ENCODE measurements around the gene SCN2B. TPM values are rescaled to one million over a fixed set of nuclear protein-coding genes. Genes with fewer than 3 reads are reported as not detected.
A peak's percentile ranks its signal among the peaks of the same experiment; 100 is the strongest.

The SCN2B gene
- total RNA-seq, 6 experiments from 2014 or later, result not detected

DNA sequence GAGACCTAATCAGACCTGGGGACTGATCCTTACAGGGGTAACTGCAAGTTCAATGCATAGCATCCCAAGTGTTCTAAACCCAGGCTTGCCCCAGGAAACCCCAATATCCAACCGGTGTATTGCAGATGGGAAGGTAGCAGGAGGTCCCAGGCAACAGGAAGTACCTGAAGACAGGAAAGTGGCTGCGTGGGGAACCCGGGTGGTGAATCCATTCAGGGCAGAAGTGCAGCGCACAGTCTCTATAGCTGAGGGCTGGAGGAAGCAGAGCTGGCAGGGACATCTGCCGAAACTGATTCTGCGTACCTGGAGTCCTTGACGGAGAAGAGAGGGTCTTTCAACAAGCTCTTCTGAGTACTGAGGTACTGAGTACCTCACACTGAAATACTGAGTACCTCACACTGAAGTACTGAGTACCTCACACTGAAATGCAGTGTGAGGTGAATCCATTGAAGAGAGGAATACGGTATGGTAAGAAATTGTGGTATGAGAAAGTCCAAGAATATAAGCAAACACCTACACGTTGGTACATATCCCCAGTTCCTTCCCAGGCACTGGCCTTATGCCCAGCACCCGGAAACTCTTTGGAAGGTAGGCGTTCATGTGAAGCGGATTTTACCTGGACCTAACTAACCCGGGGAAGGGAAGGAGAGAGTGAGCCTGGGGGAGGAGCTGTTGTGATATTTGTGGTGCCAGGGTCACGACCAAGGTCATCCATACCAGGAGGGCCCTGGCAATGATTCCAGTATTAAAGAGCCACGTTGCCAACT is 43.9 kb downstream of the SCN2B start:
- H3K4me3 ChIP-seq, result no peak overlapping the region
- H3K4me1 ChIP-seq, result no peaks in the 10 kb centered on the region
- no peaks in the 10 kb centered on the region for H3K27me3 ChIP-seq
- no peak overlapping the region for H3K27ac ChIP-seq
- no peak for ATAC-seq
- no peaks in the 10 kb centered on the region for H3K9me3 ChIP-seq
- no peaks in the 10 kb centered on the region for H3K36me3 ChIP-seq
- DNase-seq, result no peak
- intact Hi-C loops (cut with DNase I), result no loop called here
- TF ChIP-seq CTCF (IDR thresholded peaks at IDR 0.05), result no peak
- no peak for TF ChIP-seq POLR2A (IDR thresholded peaks at IDR 0.05)
- WGBS (ENCODE audit: insufficient coverage, low coverage, low lambda C conversion rate, missing lambda C conversion rate), result 63% methylated on average over 9 of the region's 15 CpGs

- Histone ChIP-seq H3K27ac (no peak overlapping the region), H3K4me3 (no peak overlapping the region), H3K36me3 (no peaks in the 10 kb centered on the region), H3K9me3 (no peaks in the 10 kb centered on the region), H3K4me1 (no peaks in the 10 kb centered on the region), H3K27me3 (no peaks in the 10 kb centered on the region)
- DNase-seq (no peak), ATAC-seq (peak in 3 of 4 donors; percentile 26 to 55 (median 28))
- no peak for TF ChIP-seq CTCF (IDR thresholded peaks at IDR 0.05)
- no peak for TF ChIP-seq POLR2A (IDR thresholded peaks at IDR 0.05)
- intact Hi-C loops (cut with DNase I), result no loop called here
- 65% methylated on average over 5 of the region's 6 CpGs for whole genome bisulfite sequencing (ENCODE audit: insufficient coverage, low coverage, low lambda C conversion rate, missing lambda C conversion rate)
These were observed 46.8 kb downstream of the SCN2B start for GRCh38 chr11:118129471-118130172.

GRCh38 chr11:118128721-118129470 is 47.5 kb downstream of the SCN2B start:
- Histone ChIP-seq H3K27ac (no peak overlapping the region), H3K4me3 (no peak overlapping the region), H3K27me3 (no peaks in the 10 kb centered on the region), H3K9me3 (no peaks in the 10 kb centered on the region), H3K4me1 (no peaks in the 10 kb centered on the region), H3K36me3 (no peaks in the 10 kb centered on the region)
- DNase-seq (no peak), ATAC-seq (peak; percentile 43 to 68 (median 50))
- 70% methylated on average over 9 of the region's 11 CpGs for WGBS (ENCODE audit: insufficient coverage, low coverage, low lambda C conversion rate, missing lambda C conversion rate)
- intact Hi-C loops (cut with DNase I), result no loop called here
- TF ChIP-seq CTCF (IDR thresholded peaks at IDR 0.05) (no peak), POLR2A (IDR thresholded peaks at IDR 0.05) (no peak)

GRCh38 chr11:118128310-118128709 is 48.1 kb downstream of the SCN2B start:
- whole genome bisulfite sequencing (ENCODE audit: insufficient coverage, low coverage, low lambda C conversion rate, missing lambda C conversion rate), result 51% methylated on average over 4 of the region's 4 CpGs
- H3K27ac ChIP-seq, result no peak overlapping the region
- no peak for TF ChIP-seq CTCF (IDR thresholded peaks at IDR 0.05)
- no peak for TF ChIP-seq POLR2A (IDR thresholded peaks at IDR 0.05)
- DNase-seq (no peak), ATAC-seq (no peak)
- no peak overlapping the region for H3K4me3 ChIP-seq
- intact Hi-C loops (cut with DNase I), result no loop called here
- no peaks in the 10 kb centered on the region for H3K27me3 ChIP-seq
- H3K4me1 ChIP-seq, result no peaks in the 10 kb centered on the region
- no peaks in the 10 kb centered on the region for H3K36me3 ChIP-seq
- H3K9me3 ChIP-seq, result no peaks in the 10 kb centered on the region
